A549 treated with CpdA at 1 μM for 4 hours (cell line): ENCODE results near the gene RSU1. TPM values are rescaled to one million over a fixed set of nuclear protein-coding genes. Genes with fewer than 3 reads are reported as not detected.

Source experiments
- total RNA-seq: library from RNA; stranded (reverse); fragments of 200-300 nt; extraction: Qiagen RNA extraction; gene quantifications from 5 replicates; pipeline ENCODE4 v1.2.3, GENCODE V29; 2022; ENCODE audit warnings: low read depth

The RSU1 gene
- total RNA-seq, result 79.3 to 87.0 TPM (median 84.5 TPM) in 5 replicates

GRCh38 chr10:16817125-16818019 lies at the start of gene RSU1:
RSU1 (minus strand) TSS chr10:16817424; CDS start chr10:16817081, 343 bp downstream.

